ENCODE results near the gene ADGRD2. TPM values are rescaled to one million over a fixed set of nuclear protein-coding genes. Genes with fewer than 3 reads are reported as not detected.

Gene ADGRD2
- total RNA-seq, 1 experiment from 2014 or later, result not detected

GRCh38 chr9:124467410-124468060 is 17.3 kb downstream of the ADGRD2 start:
- H3K4me3 Mint-ChIP-seq (ENCODE audit: unreplicated experiment), result no peak overlapping the region
- H3K9me3 Mint-ChIP-seq (ENCODE audit: unreplicated experiment), result no peaks in the 10 kb centered on the region
- H3K27ac Mint-ChIP-seq (ENCODE audit: unreplicated experiment), result no peak overlapping the region
- Histone ChIP-seq H3K4me1 (no peaks in the 10 kb centered on the region), H3K27me3 (replicated peaks; ENCODE audit: control insufficient read depth, insufficient read depth, low read length) (no peaks in the 10 kb centered on the region), H3K36me3 (ENCODE audit: control insufficient read depth, insufficient read depth, low read length) (no peaks in the 10 kb centered on the region), H3K4me3 (ENCODE audit: low read depth, low read length) (no peak overlapping the region), H3K9me3 (no peaks in the 10 kb centered on the region)
- H3K36me3 Mint-ChIP-seq (ENCODE audit: insufficient read depth, unreplicated experiment), result no peaks in the 10 kb centered on the region
- H3K4me1 Mint-ChIP-seq (ENCODE audit: low read depth, unreplicated experiment), result no peaks in the 10 kb centered on the region
- no peak for DNase-seq
- intact Hi-C loops (cut with micrococcal nuclease; ENCODE audit: unreplicated experiment), result no loop called here
- TF ChIP-seq CTCF (IDR thresholded peaks at IDR 0.05; ENCODE audit: insufficient read depth in 1 of 2, low read depth in 1 of 2, low read length in 1 of 2, severe bottlenecking in 1 of 2, unreplicated experiment in 1 of 2), result no peak
- BruUV-seq (replicated peaks), result no TSS peak
- POLR2A ChIA-PET, result no interaction called here
- CTCF ChIA-PET, result no interaction called here
- H3K27me3 Mint-ChIP-seq (ENCODE audit: insufficient read depth, unreplicated experiment), result peaks cover 7% of the 10 kb centered on the region

- peaks cover 4% of the 10 kb centered on the region for H3K27me3 Mint-ChIP-seq (ENCODE audit: insufficient read depth, unreplicated experiment)
- TF ChIP-seq CTCF (IDR thresholded peaks at IDR 0.05; ENCODE audit: insufficient read depth in 1 of 2, low read depth in 1 of 2, low read length in 1 of 2, severe bottlenecking in 1 of 2, unreplicated experiment in 1 of 2), result no peak
- no peaks in the 10 kb centered on the region for H3K4me1 ChIP-seq
- H3K4me3 ChIP-seq (ENCODE audit: low read depth, low read length), result no peak overlapping the region
- no peaks in the 10 kb centered on the region for H3K27me3 ChIP-seq (replicated peaks; ENCODE audit: control insufficient read depth, insufficient read depth, low read length)
- intact Hi-C loops (cut with micrococcal nuclease; ENCODE audit: unreplicated experiment), result no loop called here
- CTCF ChIA-PET, result no interaction called here
- no peaks in the 10 kb centered on the region for H3K36me3 ChIP-seq (ENCODE audit: control insufficient read depth, insufficient read depth, low read length)
- BruUV-seq (replicated peaks), result no TSS peak
- H3K27ac Mint-ChIP-seq (ENCODE audit: unreplicated experiment), result no peak overlapping the region
- no peaks in the 10 kb centered on the region for H3K9me3 ChIP-seq
- H3K36me3 Mint-ChIP-seq (ENCODE audit: insufficient read depth, unreplicated experiment), result no peaks in the 10 kb centered on the region
- no peak for DNase-seq
- no peak overlapping the region for H3K4me3 Mint-ChIP-seq (ENCODE audit: unreplicated experiment)
- no peaks in the 10 kb centered on the region for H3K4me1 Mint-ChIP-seq (ENCODE audit: low read depth, unreplicated experiment)
- H3K9me3 Mint-ChIP-seq (ENCODE audit: unreplicated experiment), result no peaks in the 10 kb centered on the region
- POLR2A ChIA-PET, result no interaction called here
Measured at GRCh38 chr9:124468061-124468740, 17.9 kb downstream of the ADGRD2 start.

GRCh38 chr9:124469011-124469832 is 19.0 kb downstream of the ADGRD2 start:
- no peak overlapping the region for H3K27ac Mint-ChIP-seq (ENCODE audit: unreplicated experiment)
- CTCF ChIA-PET, result no interaction called here
- DNase-seq, result no peak
- no peaks in the 10 kb centered on the region for H3K9me3 Mint-ChIP-seq (ENCODE audit: unreplicated experiment)
- H3K4me1 Mint-ChIP-seq (ENCODE audit: low read depth, unreplicated experiment), result no peaks in the 10 kb centered on the region
- intact Hi-C loops (cut with micrococcal nuclease; ENCODE audit: unreplicated experiment), result no loop called here
- H3K27me3 Mint-ChIP-seq (ENCODE audit: insufficient read depth, unreplicated experiment), result peaks cover 4% of the 10 kb centered on the region
- Histone ChIP-seq H3K36me3 (ENCODE audit: control insufficient read depth, insufficient read depth, low read length) (no peaks in the 10 kb centered on the region), H3K4me3 (ENCODE audit: low read depth, low read length) (no peak overlapping the region), H3K4me1 (no peaks in the 10 kb centered on the region), H3K9me3 (no peaks in the 10 kb centered on the region), H3K27me3 (replicated peaks; ENCODE audit: control insufficient read depth, insufficient read depth, low read length) (no peaks in the 10 kb centered on the region)
- no TSS peak for BruUV-seq (replicated peaks)
- POLR2A ChIA-PET, result no interaction called here
- no peak for TF ChIP-seq CTCF (IDR thresholded peaks at IDR 0.05; ENCODE audit: insufficient read depth in 1 of 2, low read depth in 1 of 2, low read length in 1 of 2, severe bottlenecking in 1 of 2, unreplicated experiment in 1 of 2)
- no peak overlapping the region for H3K4me3 Mint-ChIP-seq (ENCODE audit: unreplicated experiment)
- H3K36me3 Mint-ChIP-seq (ENCODE audit: insufficient read depth, unreplicated experiment), result no peaks in the 10 kb centered on the region
